HG02973 (cell line): ENCODE data around the gene G2E3.
"Not testable (repeated sequence)": the region's sequence is repeated elsewhere in the genome, so short reads cannot be mapped to it uniquely, and the experiment has no call there.

Source experiments
- ATAC-seq: cut with Tn5 transposase; IDR thresholded peaks from one replicate; pipeline ENCODE4 v1.9.1; 2021; ENCODE audit warnings: moderate library complexity; ENCODE audit not compliant: unreplicated experiment

The G2E3 gene

GRCh38 chr14:30558675-30559555, at the start of gene G2E3:
TSS of gene G2E3 (plus strand) at chr14:30559158. CDS start at chr14:30581080, 21,922 bp downstream.
- peak; percentile 99 for ATAC-seq

- ATAC-seq = no peak
Measured at GRCh38 chr14:30517737-30518136, 41.2 kb upstream of the G2E3 start.

- ATAC-seq = no peak
Measured at GRCh38 chr14:30518867-30519560, 39.9 kb upstream of the G2E3 start.

- ATAC-seq = no peak
Measured at GRCh38 chr14:30519961-30520360, 39.0 kb upstream of the G2E3 start.

GRCh38 chr14:30520536-30520935, 38.4 kb upstream of the G2E3 start:
- ATAC-seq = no peak

- peak; percentile 62 for ATAC-seq
Measured at GRCh38 chr14:30521899-30522736, 36.8 kb upstream of the G2E3 start.

GRCh38 chr14:30525833-30526232, 33.1 kb upstream of the G2E3 start:
- ATAC-seq = no peak

- ATAC-seq = no peak
Measured at GRCh38 chr14:30527196-30527595, 31.8 kb upstream of the G2E3 start.

- no peak for ATAC-seq
Measured at GRCh38 chr14:30528119-30528518, 30.8 kb upstream of the G2E3 start.

GRCh38 chr14:30528778-30529642, 29.9 kb upstream of the G2E3 start:
- ATAC-seq = no peak

GRCh38 chr14:30532264-30532663, 26.7 kb upstream of the G2E3 start:
- no peak for ATAC-seq

- no peak for ATAC-seq
Measured at GRCh38 chr14:30533126-30533525, 25.8 kb upstream of the G2E3 start.

- ATAC-seq = no peak
Measured at GRCh38 chr14:30541318-30541717, 17.6 kb upstream of the G2E3 start.

GRCh38 chr14:30546735-30547134, 12.2 kb upstream of the G2E3 start:
- not testable (repeated sequence) for ATAC-seq

- ATAC-seq = no peak
Measured at GRCh38 chr14:30547388-30548048, 11.4 kb upstream of the G2E3 start.

- ATAC-seq = no peak
Measured at GRCh38 chr14:30550335-30550734, 8.6 kb upstream of the G2E3 start.

- ATAC-seq = no peak
Measured at GRCh38 chr14:30551460-30551859, 7.5 kb upstream of the G2E3 start.

GRCh38 chr14:30553311-30553989, 5.5 kb upstream of the G2E3 start:
- ATAC-seq = no peak

- ATAC-seq = no peak
Measured at GRCh38 chr14:30558362-30558674, 640 bp upstream of the G2E3 start.
